Measurements from ENCODE around the gene FOSB.

Gene FOSB

GRCh38 chr19:45468803-45469131 lies 971 bp downstream of the FOSB start:
- DNase-seq (ENCODE audit: low spot score) = peak; percentile 59

DNA sequence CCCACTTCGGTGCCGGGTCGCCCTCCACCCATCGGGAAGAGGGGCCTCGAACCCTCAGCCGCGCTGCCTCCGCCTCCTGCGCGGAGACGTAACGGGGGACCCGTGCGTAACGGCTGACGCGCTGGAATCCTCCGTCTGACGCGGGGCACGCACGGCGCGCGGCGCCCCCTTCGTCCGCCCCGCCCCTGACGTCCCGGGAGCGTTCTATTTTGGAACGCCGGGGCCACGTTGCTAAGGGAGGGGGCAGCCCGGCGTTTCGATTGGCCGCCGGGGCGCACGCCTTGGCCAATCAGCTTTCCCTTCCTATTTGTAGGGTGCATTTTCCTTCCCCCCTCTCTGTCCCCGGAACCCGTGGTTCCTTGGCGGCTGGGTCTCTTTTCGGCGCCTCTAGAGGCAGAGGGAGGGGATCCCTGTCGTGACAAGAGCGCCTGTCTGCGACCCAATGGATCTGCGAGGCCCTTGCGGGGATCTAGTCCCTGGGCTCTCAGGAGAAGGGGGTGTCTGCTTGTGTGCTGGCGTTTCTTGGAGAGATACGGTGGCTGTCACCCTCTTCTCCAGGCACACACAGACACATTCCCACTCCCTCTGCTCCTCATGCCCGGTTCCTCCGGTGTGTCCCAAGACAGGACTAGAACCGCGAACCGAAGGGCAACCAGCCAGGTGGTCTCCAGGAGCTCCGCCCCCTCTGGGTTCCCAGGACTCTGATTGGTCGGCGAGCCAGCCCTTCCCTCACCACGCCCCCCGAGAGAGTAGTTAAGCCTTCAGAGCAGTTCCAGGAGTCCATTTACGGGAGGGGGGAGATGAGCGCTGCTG lies 1.5 kb downstream of the FOSB start:
- peak; percentile 94 for DNase-seq (ENCODE audit: low spot score)

GRCh38 chr19:45469945-45470761 lies 2.4 kb downstream of the FOSB start:
- DNase-seq (ENCODE audit: low spot score) = no peak

DNA sequence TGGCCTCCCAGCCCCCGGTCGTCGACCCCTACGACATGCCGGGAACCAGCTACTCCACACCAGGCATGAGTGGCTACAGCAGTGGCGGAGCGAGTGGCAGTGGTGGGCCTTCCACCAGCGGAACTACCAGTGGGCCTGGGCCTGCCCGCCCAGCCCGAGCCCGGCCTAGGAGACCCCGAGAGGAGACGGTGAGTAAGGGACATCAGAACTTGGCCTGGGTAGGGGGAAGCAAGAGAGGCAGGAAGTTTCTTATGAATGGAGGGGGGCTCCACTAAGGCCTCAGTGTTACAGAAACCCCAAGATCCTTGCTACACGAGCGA lies 2.9 kb downstream of the FOSB start:
- DNase-seq (ENCODE audit: low spot score) = no peak

DNA sequence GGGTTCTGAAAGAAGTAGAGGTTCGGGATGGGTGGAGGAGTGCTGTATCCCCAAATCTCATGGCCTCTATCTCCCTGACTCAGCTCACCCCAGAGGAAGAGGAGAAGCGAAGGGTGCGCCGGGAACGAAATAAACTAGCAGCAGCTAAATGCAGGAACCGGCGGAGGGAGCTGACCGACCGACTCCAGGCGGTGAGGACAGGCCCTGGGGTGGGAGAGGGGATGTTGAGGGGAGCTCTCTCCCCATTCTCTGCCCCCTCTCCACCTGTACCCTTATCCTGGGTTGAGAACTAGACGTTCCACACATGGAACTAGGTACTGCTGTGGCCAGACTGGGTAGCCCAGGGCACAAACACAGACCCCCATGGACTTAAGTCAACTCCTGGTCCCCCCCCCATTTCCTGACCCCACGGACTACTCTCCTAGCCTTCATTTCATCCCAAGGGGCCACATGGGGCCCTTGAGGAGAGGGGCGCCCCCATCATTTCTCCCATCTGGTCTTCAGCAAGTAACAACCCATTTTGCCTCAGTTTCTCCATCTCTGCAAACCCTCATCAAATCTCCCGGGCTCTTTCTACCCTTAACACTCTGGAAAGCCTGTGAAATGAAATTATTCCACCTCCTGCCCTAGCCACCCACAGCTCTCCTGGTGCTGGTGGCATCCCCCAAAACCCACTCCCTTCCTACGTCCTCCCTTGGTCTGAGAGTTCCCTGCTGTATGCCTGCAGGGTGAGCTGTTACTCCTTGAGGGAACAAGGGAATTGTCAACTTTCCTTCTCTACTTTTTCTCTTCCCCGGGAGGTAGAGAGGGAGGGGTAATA lies 3.5 kb downstream of the FOSB start:
- DNase-seq (ENCODE audit: low spot score) = no peak

DNA sequence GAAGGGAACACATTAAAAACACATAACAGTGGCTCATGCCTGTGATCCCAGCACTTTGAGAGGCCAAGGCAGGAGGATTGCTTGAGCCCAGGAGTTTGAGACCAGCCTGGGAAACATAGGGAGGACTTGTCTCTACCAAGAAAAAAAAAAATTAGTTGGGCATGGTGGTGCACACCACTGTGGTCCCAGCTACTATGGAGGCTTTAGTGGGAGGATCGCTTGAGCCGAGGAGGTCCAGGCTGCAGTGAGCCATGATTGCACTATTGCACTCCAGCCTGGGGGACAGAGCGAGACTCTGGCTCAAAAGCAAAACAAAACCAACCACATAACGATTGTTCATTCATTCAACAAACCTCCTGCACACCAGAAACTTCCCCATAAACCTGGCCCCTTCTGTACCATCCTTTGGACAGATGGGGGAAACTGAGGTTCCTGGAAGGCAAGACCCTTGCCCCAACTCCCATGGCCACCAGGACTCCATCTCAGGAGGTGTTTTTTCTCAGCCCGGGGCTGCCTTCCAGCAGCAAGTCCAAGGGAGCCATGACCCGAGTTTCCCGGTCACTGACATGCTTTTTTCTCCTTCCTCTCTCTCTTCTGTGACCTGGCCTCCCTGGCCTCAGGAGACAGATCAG lies 4.3 kb downstream of the FOSB start:
- no peak for DNase-seq (ENCODE audit: low spot score)

GRCh38 chr19:45472563-45473366 lies 5.0 kb downstream of the FOSB start:
- no peak for DNase-seq (ENCODE audit: low spot score)

DNA sequence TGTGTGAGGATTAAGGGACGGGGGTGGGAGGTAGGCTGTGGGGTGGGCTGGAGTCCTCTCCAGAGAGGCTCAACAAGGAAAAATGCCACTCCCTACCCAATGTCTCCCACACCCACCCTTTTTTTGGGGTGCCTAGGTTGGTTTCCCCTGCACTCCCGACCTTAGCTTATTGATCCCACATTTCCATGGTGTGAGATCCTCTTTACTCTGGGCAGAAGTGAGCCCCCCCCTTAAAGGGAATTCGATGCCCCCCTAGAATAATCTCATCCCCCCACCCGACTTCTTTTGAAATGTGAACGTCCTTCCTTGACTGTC lies 5.5 kb downstream of the FOSB start:
- DNase-seq (ENCODE audit: low spot score) = no peak

DNA sequence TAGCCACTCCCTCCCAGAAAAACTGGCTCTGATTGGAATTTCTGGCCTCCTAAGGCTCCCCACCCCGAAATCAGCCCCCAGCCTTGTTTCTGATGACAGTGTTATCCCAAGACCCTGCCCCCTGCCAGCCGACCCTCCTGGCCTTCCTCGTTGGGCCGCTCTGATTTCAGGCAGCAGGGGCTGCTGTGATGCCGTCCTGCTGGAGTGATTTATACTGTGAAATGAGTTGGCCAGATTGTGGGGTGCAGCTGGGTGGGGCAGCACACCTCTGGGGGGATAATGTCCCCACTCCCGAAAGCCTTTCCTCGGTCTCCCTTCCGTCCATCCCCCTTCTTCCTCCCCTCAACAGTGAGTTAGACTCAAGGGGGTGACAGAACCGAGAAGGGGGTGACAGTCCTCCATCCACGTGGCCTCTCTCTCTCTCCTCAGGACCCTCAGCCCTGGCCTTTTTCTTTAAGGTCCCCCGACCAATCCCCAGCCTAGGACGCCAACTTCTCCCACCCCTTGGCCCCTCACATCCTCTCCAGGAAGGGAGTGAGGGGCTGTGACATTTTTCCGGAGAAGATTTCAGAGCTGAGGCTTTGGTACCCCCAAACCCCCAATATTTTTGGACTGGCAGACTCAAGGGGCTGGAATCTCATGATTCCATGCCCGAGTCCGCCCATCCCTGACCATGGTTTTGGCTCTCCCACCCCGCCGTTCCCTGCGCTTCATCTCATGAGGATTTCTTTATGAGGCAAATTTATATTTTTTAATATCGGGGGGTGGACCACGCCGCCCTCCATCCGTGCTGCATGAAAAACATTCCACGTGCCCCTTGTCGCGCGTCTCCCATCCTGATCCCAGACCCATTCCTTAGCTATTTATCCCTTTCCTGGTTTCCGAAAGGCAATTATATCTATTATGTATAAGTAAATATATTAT lies 6.1 kb downstream of the FOSB start:
- no peak for DNase-seq (ENCODE audit: low spot score)

DNA sequence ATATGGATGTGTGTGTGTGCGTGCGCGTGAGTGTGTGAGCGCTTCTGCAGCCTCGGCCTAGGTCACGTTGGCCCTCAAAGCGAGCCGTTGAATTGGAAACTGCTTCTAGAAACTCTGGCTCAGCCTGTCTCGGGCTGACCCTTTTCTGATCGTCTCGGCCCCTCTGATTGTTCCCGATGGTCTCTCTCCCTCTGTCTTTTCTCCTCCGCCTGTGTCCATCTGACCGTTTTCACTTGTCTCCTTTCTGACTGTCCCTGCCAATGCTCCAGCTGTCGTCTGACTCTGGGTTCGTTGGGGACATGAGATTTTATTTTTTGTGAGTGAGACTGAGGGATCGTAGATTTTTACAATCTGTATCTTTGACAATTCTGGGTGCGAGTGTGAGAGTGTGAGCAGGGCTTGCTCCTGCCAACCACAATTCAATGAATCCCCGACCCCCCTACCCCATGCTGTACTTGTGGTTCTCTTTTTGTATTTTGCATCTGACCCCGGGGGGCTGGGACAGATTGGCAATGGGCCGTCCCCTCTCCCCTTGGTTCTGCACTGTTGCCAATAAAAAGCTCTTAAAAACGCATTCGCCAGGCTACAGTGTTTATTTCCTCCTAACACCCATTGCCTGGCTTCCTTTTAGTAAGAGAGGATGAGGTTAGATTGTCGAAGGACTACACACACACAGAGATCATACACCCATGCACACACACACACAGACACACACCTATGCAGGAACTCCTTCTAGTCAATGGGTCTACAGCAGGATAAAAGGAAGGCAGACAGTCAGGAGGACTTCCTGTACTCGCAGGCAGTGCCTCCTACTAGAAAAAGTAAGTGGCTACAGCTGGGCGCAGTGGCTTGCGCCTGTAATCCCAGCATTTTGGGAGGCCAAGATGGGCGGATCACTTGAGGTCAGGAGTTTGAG lies 7.1 kb downstream of the FOSB start:
- no peak for DNase-seq (ENCODE audit: low spot score)

- DNase-seq (ENCODE audit: low spot score) = no peak
These were observed 7.9 kb downstream of the FOSB start for GRCh38 chr19:45475537-45476291.

GRCh38 chr19:45476304-45476703 lies 8.5 kb downstream of the FOSB start:
- no peak for DNase-seq (ENCODE audit: low spot score)

DNA sequence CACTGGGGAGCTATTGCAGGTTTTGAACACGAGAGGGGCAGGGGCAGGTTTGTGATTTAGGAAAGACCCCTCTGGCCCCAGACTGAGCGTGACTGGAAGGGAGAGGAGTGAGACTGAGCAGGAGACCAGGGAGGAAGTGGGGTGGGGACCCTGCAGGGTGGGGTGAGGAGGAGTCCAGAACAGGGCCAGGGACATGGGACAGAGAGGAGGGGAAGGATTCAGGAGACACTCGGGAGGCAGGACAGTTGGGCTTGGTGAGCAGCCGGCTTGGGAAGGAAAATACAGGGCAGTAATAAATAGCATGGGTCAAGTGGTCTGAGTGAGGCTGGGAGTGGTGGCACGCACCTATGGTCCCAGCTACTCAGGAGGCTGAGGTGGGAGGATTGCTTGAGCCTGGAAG lies 9.4 kb downstream of the FOSB start:
- DNase-seq (ENCODE audit: low spot score) = no peak

- no peak for DNase-seq (ENCODE audit: low spot score)
These were observed 10.1 kb downstream of the FOSB start for GRCh38 chr19:45477713-45478453.

- DNase-seq (ENCODE audit: low spot score) = peak; percentile 89
These were observed 10.8 kb downstream of the FOSB start for GRCh38 chr19:45478454-45479238.

GRCh38 chr19:45483033-45483432 lies 15.2 kb downstream of the FOSB start:
- DNase-seq (ENCODE audit: low spot score) = no peak

DNA sequence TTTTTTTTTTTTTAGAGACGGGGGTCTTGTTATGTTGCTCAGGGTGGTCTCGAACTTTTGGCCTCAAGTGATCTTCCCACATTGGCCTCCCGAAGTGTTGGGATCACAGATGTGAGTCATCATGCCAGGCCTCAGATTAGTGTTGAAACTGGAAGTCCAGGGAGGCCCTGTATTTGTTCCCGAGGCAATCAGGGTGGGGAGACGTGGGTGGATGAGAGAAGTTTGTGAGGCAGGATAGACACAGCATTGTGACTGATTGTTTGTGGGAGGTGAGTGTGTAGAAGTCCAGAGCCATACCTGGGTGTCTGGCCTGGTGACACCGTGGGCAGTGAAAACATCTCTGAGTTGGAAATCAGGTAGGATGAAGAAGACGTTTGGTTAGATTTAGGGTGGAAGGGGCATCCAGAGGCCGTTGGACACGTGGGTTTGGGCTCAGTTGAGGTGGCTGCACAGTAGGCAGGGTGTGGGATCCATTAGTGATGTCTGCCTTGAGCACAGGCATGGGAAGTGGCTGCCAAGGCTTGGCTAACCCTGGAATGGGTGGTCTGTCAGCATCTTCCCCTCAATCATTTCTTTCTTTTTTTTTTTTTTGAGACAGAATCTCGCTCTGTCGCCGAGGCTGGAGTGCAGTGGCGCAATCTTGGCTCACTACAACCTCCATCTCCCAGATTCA lies 16.6 kb downstream of the FOSB start:
- DNase-seq (ENCODE audit: low spot score) = no peak

Measured in CD4-positive, alpha-beta T cell treated with Interleukin-6 at 100 ng/mL for 8 hours (primary cell).